ENCODE measurements around the gene SNX10. TPM values are rescaled to one million over a fixed set of nuclear protein-coding genes. Genes with fewer than 3 reads are reported as not detected.

SNX10 gene
- polyA plus RNA-seq, 1 donor (not counting 4 experiments of a cell fraction or from before 2014, with no cell fraction given), result 7.0 TPM

- peak overlapping the region; percentile 18 for H3K9ac ChIP-seq (ENCODE audit: control insufficient read depth, extremely low read depth, insufficient read depth, low read length)
- dilution Hi-C loops (cut with MboI; ENCODE audit: extremely low pct_ligation_motif_present, low sequenced_read_pairs), result no loop called here
- H3K79me2 ChIP-seq (ENCODE audit: control insufficient read depth, insufficient read depth, low read length), result no peaks in the 10 kb centered on the region
- H3K27ac ChIP-seq (ENCODE audit: control insufficient read depth, insufficient read depth, low read length), result no peak overlapping the region
- no peak for TF ChIP-seq CTCF (optimal IDR thresholded peaks at IDR 0.05 in 1 of 3, IDR thresholded peaks at IDR 0.05 in 1 of 3, conservative IDR thresholded peaks at IDR 0.05 in 1 of 3; ENCODE audit: extremely low read depth in 1 of 3, insufficient read depth in 2 of 3, low read length in 3 of 3)
- TF ChIP-seq EZH2 (IDR thresholded peaks at IDR 0.05; ENCODE audit: low read length), result peak; percentile 70
- no peaks in the 10 kb centered on the region for H3K9me1 ChIP-seq (ENCODE audit: control insufficient read depth, extremely low read depth, insufficient read depth, low read length)
- H3K36me3 ChIP-seq (ENCODE audit: control insufficient read depth in 2 of 2, extremely low read depth in 1 of 2, insufficient read depth in 2 of 2, low read length in 2 of 2), result no peaks in the 10 kb centered on the region
- peak overlapping the region; percentile 82 for H3K4me2 ChIP-seq (ENCODE audit: control insufficient read depth, extremely low read depth, insufficient read depth, low read depth, low read length)
- peaks cover 4% of the 10 kb centered on the region for H3K4me1 ChIP-seq (ENCODE audit: control insufficient read depth, extremely low read depth, insufficient read depth, low read length)
- no peaks in the 10 kb centered on the region for H4K20me1 ChIP-seq (ENCODE audit: control insufficient read depth, extremely low read depth, insufficient read depth, low read length)
- no peak for DNase-seq (ENCODE audit: low read depth, low spot score)
- peak overlapping the region; percentile 26 to 69 (median 26) for H3K4me3 ChIP-seq (ENCODE audit: control insufficient read depth in 2 of 3, extremely low read depth in 1 of 3, insufficient read depth in 2 of 3, low read depth in 1 of 3, low read length in 3 of 3)
- H3K9me3 ChIP-seq (ENCODE audit: control insufficient read depth, low read depth, low read length), result no peaks in the 10 kb centered on the region
- H3K27me3 ChIP-seq (ENCODE audit: control insufficient read depth, extremely low read depth, insufficient read depth, low read length), result peaks cover 13% of the 10 kb centered on the region
- FAIRE-seq, result no peak
- H2AFZ ChIP-seq (ENCODE audit: control insufficient read depth, low read length), result peak overlapping the region; percentile 51
Observed at GRCh38 chr7:26376175-26376917, 84.7 kb downstream of the SNX10 start.

GRCh38 chr7:26378016-26378415, 86.4 kb downstream of the SNX10 start:
- peaks cover 13% of the 10 kb centered on the region for H3K27me3 ChIP-seq (ENCODE audit: control insufficient read depth, extremely low read depth, insufficient read depth, low read length)

More at GRCh38 chr7:26378016-26378415, 86.4 kb downstream of the SNX10 start:
- H3K36me3 ChIP-seq (ENCODE audit: control insufficient read depth in 2 of 2, extremely low read depth in 1 of 2, insufficient read depth in 2 of 2, low read length in 2 of 2), result no peaks in the 10 kb centered on the region
- no peak overlapping the region for H3K4me3 ChIP-seq (ENCODE audit: control insufficient read depth in 2 of 3, extremely low read depth in 1 of 3, insufficient read depth in 2 of 3, low read depth in 1 of 3, low read length in 3 of 3)
- FAIRE-seq, result no peak
- H2AFZ ChIP-seq (ENCODE audit: control insufficient read depth, low read length), result no peak overlapping the region
- no peak overlapping the region for H3K27ac ChIP-seq (ENCODE audit: control insufficient read depth, insufficient read depth, low read length)
- no peak for DNase-seq (ENCODE audit: low read depth, low spot score)
- no peaks in the 10 kb centered on the region for H3K79me2 ChIP-seq (ENCODE audit: control insufficient read depth, insufficient read depth, low read length)
- peaks cover 4% of the 10 kb centered on the region for H3K4me1 ChIP-seq (ENCODE audit: control insufficient read depth, extremely low read depth, insufficient read depth, low read length)
- no peak overlapping the region for H3K9ac ChIP-seq (ENCODE audit: control insufficient read depth, extremely low read depth, insufficient read depth, low read length)
- H3K9me1 ChIP-seq (ENCODE audit: control insufficient read depth, extremely low read depth, insufficient read depth, low read length), result no peaks in the 10 kb centered on the region
- H3K9me3 ChIP-seq (ENCODE audit: control insufficient read depth, low read depth, low read length), result no peaks in the 10 kb centered on the region
- H4K20me1 ChIP-seq (ENCODE audit: control insufficient read depth, extremely low read depth, insufficient read depth, low read length), result no peaks in the 10 kb centered on the region
- dilution Hi-C loops (cut with MboI; ENCODE audit: extremely low pct_ligation_motif_present, low sequenced_read_pairs), result no loop called here
- no peak for TF ChIP-seq CTCF (optimal IDR thresholded peaks at IDR 0.05 in 1 of 3, IDR thresholded peaks at IDR 0.05 in 1 of 3, conservative IDR thresholded peaks at IDR 0.05 in 1 of 3; ENCODE audit: extremely low read depth in 1 of 3, insufficient read depth in 2 of 3, low read length in 3 of 3)
- TF ChIP-seq EZH2 (IDR thresholded peaks at IDR 0.05; ENCODE audit: low read length), result no peak
- H3K4me2 ChIP-seq (ENCODE audit: control insufficient read depth, extremely low read depth, insufficient read depth, low read depth, low read length), result no peak overlapping the region

Measured in keratinocyte (primary cell).